Measurements from ENCODE around the gene HLA-A.

Gene HLA-A

DNA sequence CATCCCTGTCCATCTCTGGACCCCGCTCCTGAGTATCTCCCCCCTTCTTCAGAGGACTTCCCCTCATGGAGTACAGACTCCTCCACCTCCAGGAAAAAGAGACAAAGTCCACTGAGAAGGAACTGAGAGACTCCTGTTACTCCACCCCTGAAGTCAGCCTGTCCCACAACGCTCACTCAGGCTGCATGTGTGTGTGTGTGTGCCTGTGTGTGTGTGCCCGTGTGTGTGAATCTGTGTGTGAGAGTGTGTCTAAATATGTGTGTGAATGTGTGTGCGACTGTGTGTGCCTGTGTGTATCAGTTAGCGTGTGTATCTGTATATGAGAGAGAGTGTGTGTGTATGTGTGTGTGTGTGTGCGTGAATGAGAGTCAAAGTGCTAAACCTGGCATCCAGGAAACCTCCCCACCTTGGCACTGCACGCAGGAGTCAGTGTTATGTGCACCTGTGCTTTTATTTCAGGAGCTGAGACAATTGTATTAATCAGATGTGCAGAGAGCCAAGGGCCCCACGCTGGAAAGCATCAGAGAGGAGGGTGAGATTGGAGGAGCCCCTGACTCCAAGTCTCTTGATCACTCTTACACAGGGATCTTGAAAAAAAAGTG lies 39.0 kb downstream of the HLA-A start:
- Histone ChIP-seq H3K36me3 (no peaks in the 10 kb centered on the region), H3K4me3 (no peak overlapping the region)

DNA sequence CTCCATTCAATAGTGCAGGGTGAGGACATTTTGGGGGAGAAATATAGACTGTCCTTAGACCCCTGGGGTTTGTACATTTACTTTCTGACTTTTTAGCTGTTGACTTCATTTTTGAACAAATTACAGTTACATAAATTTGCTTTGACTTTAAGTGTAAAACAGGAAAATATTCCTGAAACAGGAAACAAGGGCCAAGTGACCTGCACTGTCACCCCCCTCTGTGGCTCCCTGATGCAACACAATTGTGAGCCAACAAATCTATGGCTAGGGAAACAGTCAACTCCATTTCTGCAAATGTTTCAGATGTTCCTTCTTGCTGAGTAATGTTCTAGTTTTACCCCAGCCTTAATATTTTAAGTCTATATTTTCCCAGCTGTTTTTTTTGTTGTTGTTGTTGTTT lies 39.8 kb downstream of the HLA-A start:
- Histone ChIP-seq H3K27ac (no peak overlapping the region), H3K4me1 (peaks cover 17% of the 10 kb centered on the region), H3K36me3 (no peaks in the 10 kb centered on the region), H3K4me3 (no peak overlapping the region), H3K27me3 (peaks cover 16% of the 10 kb centered on the region), H3K9ac (no peak overlapping the region), H3K4me2 (no peak overlapping the region), H4K20me1 (peaks cover 7% of the 10 kb centered on the region; the same call in 1 of the 2 replicates), H3K9me3 (peaks cover 6% of the 10 kb centered on the region; the same call in 1 of the 2 replicates)
- no peak for TF ChIP-seq Cebpa-rat (IDR thresholded peaks at IDR 0.05)

More for the DNA sequence above, 39.0 kb downstream of the HLA-A start:
- Histone ChIP-seq H4K20me1 (peaks cover 12% of the 10 kb centered on the region; the same call in 1 of the 2 replicates), H3K27me3 (peaks cover 24% of the 10 kb centered on the region), H3K4me1 (peaks cover 9% of the 10 kb centered on the region), H3K27ac (no peak overlapping the region), H3K9me3 (peaks cover 6% of the 10 kb centered on the region; the same call in 1 of the 2 replicates), H3K4me2 (no peak overlapping the region), H3K9ac (no peak overlapping the region)
- TF ChIP-seq Cebpa-rat (IDR thresholded peaks at IDR 0.05) = no peak

DNA sequence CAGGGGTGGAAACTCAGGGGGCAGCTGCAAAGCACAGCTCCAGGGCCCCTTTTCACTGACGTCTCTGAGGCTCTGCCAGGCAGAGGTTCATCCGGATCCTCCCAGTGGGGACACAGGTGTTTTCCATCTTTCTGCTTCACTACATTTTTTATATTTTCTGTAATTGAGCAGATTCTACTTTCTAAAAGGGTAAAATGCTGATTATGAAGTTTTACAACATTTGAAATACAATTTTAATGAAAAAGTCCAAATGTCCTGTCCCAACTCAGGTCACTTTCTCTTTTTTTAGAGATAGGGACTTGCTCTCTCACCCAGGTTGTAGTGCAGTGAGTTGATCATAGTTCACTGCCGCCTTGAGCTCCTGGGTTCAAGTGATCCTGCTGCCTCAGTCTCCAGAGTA lies 41.9 kb downstream of the HLA-A start:
- no peaks in the 10 kb centered on the region for H4K20me1 ChIP-seq
- no peak for TF ChIP-seq Cebpa-rat (IDR thresholded peaks at IDR 0.05)
- H3K27ac ChIP-seq = no peak overlapping the region
- no peaks in the 10 kb centered on the region for H3K36me3 ChIP-seq
- no peak overlapping the region for H3K4me3 ChIP-seq
- H3K4me1 ChIP-seq = peaks cover 19% of the 10 kb centered on the region
- no peak overlapping the region for H3K4me2 ChIP-seq
- H3K9me3 ChIP-seq = 0 out of 2 replicates have a peak, but pooled peaks cover 3% of the 10 kb centered on the region
- H3K9ac ChIP-seq = no peak overlapping the region
- no peaks in the 10 kb centered on the region for H3K27me3 ChIP-seq

DNA sequence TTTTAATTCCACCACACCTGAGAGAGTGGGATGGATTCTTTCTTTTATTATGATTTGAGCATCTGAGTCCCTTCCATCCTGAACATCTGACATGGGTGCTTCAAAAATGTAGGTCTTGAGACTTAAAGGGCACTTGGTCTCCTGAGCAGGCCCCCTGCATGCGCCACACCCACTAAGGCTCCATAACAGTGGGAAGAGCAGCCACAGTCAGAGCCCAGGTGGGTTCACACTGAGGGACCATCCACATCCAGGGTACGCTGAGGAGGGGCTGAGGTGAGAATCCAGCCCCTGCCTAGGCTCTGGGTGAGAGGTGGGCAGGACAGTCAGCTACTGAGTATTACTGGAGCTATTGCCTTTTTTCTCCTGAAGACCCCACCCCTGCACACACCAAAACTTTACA lies 42.7 kb downstream of the HLA-A start:
- Histone ChIP-seq H3K9me3 (0 out of 2 replicates have a peak, but pooled peaks cover 3% of the 10 kb centered on the region), H3K4me1 (peaks cover 19% of the 10 kb centered on the region), H3K36me3 (no peaks in the 10 kb centered on the region), H3K4me3 (no peak overlapping the region), H3K4me2 (no peak overlapping the region), H4K20me1 (no peaks in the 10 kb centered on the region), H3K27ac (0 out of 2 replicates have a peak overlapping the region, but pooled peaks have one; percentile 56), H3K27me3 (no peaks in the 10 kb centered on the region), H3K9ac (no peak overlapping the region)
- TF ChIP-seq Cebpa-rat (IDR thresholded peaks at IDR 0.05) = no peak

DNA sequence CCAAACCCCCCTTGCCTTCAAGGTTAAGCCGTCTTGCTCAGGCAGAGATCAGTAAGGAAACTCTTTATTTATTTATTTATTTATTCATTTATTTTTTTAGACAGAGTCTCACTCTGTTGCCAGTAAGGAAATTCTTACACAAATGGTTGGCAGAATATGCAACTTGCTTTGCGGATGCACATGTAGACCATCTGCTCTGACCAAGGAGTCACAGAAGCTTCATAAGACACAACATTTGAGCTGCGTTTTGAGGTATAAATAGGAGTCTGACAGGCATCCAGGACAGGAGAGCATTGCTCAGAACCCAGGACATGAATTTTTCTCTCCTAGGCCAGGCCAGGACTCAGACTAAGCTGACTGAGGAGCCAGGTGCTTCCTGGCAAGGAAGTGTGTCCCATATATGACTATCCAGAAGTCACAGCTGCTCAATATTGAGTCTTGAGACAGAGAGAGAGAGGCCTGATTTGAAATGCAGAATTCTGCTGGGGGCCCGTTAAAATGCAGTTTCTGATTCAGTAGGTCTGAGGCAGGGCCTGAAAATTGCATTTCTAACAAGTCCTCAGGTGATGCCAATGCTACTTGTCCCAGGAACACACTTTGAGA lies 43.9 kb downstream of the HLA-A start:
- no peaks in the 10 kb centered on the region for H3K9me3 ChIP-seq

DNA sequence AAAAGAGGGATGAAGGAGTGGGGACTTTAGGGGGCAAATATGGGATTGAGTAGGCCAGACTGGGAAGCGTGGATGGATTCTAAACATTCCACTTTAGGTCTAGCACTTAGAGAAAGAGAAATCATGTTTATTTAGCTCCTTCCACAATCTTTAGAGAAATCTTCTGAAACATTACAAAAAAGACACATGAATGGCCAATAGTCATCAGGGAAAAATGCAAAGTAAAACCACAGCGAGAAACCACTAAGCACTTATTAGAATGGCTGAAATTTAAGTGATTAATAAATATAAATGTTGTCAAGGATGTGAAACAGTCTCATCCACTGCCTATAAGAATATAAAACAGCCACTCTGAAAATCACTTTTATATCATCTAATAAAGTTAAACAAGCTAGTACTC lies 46.9 kb downstream of the HLA-A start:
- Histone ChIP-seq H3K27me3 (no peaks in the 10 kb centered on the region), H3K4me1 (peaks cover 19% of the 10 kb centered on the region)

More for the DNA sequence above, 43.9 kb downstream of the HLA-A start:
- no peaks in the 10 kb centered on the region for H4K20me1 ChIP-seq
- no peak for TF ChIP-seq Cebpa-rat (IDR thresholded peaks at IDR 0.05)
- no peak overlapping the region; the same call in 1 of the 2 replicates for H3K9ac ChIP-seq
- peak overlapping the region; percentile 51 for H3K4me2 ChIP-seq
- H3K27me3 ChIP-seq = no peaks in the 10 kb centered on the region
- H3K4me3 ChIP-seq = no peak overlapping the region
- H3K4me1 ChIP-seq = peaks cover 19% of the 10 kb centered on the region
- H3K27ac ChIP-seq = peak overlapping the region; percentile 56
- H3K36me3 ChIP-seq = no peaks in the 10 kb centered on the region

DNA sequence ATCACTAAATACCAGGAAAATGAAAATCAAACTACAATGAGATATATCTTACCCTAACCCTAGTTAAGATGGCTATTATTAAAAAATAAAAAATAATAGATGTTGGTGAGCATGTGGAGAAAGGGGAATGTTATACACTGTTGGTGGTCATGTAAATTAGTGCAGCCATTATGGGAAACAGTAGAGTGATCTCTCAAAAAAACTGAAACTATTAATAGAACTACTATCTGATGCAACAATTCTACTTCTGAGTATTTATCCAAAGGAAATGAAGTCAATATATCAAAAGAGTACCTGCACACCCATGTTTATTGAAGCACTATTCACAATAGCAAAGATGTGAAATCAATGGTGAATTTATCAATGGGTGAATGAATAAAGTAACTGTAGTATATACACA lies 48.6 kb downstream of the HLA-A start:
- Histone ChIP-seq H3K4me3 (no peak overlapping the region), H3K27me3 (no peaks in the 10 kb centered on the region), H3K4me2 (no peak overlapping the region), H4K20me1 (no peaks in the 10 kb centered on the region), H3K9me3 (no peaks in the 10 kb centered on the region), H3K9ac (no peak overlapping the region), H3K27ac (no peak overlapping the region), H3K4me1 (peaks cover 13% of the 10 kb centered on the region), H3K36me3 (no peaks in the 10 kb centered on the region)
- TF ChIP-seq Cebpa-rat (IDR thresholded peaks at IDR 0.05) = no peak

More for the DNA sequence above, 46.9 kb downstream of the HLA-A start:
- no peaks in the 10 kb centered on the region for H3K9me3 ChIP-seq
- no peaks in the 10 kb centered on the region for H4K20me1 ChIP-seq
- H3K9ac ChIP-seq = no peak overlapping the region
- H3K4me3 ChIP-seq = no peak overlapping the region
- H3K36me3 ChIP-seq = no peaks in the 10 kb centered on the region
- H3K27ac ChIP-seq = no peak overlapping the region
- H3K4me2 ChIP-seq = no peak overlapping the region
- TF ChIP-seq Cebpa-rat (IDR thresholded peaks at IDR 0.05) = no peak

DNA sequence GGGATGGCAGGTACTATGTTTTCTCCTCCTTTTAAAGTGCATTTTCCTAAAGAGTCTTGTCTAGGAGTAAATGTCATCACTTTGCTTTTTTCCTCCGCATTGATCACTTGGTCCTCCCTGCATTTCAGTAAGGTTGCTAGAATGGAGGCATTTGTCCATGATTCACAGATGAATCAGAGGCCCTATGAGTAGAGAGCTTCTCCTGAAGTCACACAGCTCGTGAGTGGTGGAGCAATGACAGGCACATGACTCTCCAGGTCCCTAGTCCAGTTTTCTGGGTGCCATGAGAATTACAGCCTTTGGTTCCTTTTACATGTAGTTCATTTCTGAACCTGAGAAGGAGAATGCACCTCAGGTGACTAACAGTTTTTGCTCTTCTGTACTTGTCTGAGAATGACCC lies 50.5 kb downstream of the HLA-A start:
- Histone ChIP-seq H3K4me3 (no peak overlapping the region), H3K27ac (no peak overlapping the region), H3K9ac (no peak overlapping the region), H3K4me2 (no peak overlapping the region), H3K9me3 (no peaks in the 10 kb centered on the region), H3K4me1 (no peaks in the 10 kb centered on the region), H4K20me1 (no peaks in the 10 kb centered on the region), H3K36me3 (no peaks in the 10 kb centered on the region), H3K27me3 (no peaks in the 10 kb centered on the region)
- TF ChIP-seq Cebpa-rat (IDR thresholded peaks at IDR 0.05) = no peak

DNA sequence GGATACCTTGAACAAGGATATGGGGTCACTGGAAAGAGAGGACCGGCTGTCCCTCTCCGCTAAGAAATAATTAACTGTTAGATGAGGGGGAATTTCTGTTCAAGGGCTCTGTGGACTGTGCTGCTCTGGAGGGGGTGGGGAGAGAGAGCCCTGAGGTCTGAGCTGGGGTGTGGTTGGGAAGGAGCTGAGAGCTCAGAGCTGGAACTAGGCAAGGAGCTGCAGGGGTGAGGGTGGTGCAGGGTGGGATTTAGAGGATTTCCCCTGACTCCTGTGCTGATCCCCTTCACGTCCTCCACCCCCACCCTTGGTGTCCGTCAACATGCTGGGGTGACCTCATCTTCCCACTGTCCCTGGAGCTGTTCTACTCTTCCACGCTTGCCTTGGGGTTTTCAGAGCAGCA lies 52.5 kb downstream of the HLA-A start:
- no peaks in the 10 kb centered on the region for H3K36me3 ChIP-seq
- H3K27ac ChIP-seq = no peak overlapping the region
- TF ChIP-seq Cebpa-rat (IDR thresholded peaks at IDR 0.05) = no peak
- H3K27me3 ChIP-seq = no peaks in the 10 kb centered on the region
- H3K4me3 ChIP-seq = no peak overlapping the region
- H3K4me1 ChIP-seq = peaks cover 3% of the 10 kb centered on the region
- H3K9ac ChIP-seq = no peak overlapping the region
- H4K20me1 ChIP-seq = no peaks in the 10 kb centered on the region
- no peaks in the 10 kb centered on the region for H3K9me3 ChIP-seq
- H3K4me2 ChIP-seq = no peak overlapping the region

DNA sequence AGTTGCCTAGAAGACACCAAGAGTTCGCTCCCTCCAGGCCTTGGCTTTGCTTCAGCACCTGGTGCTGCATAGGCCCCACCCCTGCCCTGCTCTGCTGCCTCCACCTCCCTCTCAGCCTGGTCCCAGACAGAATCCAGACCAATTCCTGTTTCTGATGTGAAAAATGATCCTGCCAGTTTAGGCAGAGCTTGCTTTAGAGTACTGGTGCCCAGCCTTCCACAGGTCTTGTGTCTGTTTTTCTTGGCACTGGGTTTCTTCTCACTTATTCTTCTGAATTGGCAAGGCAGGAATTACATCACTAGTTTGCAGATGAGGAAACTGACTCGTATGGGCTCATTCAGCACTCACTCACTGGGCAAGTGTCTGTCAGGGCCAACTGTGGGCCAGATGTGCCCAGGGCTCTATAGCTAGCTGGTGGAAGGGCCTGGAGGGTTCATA lies 53.0 kb downstream of the HLA-A start:
- no peaks in the 10 kb centered on the region for H3K9me3 ChIP-seq
- H3K4me3 ChIP-seq = no peak overlapping the region
- no peak overlapping the region for H3K9ac ChIP-seq
- no peaks in the 10 kb centered on the region for H3K36me3 ChIP-seq
- no peak overlapping the region for H3K4me2 ChIP-seq
- peaks cover 8% of the 10 kb centered on the region for H3K4me1 ChIP-seq
- no peaks in the 10 kb centered on the region for H4K20me1 ChIP-seq
- H3K27me3 ChIP-seq = no peaks in the 10 kb centered on the region
- TF ChIP-seq Cebpa-rat (IDR thresholded peaks at IDR 0.05) = no peak
- H3K27ac ChIP-seq = no peak overlapping the region

All from BLaER1 (cell line).